Measurements from ENCODE around the gene ADD2.

The ADD2 gene

DNA sequence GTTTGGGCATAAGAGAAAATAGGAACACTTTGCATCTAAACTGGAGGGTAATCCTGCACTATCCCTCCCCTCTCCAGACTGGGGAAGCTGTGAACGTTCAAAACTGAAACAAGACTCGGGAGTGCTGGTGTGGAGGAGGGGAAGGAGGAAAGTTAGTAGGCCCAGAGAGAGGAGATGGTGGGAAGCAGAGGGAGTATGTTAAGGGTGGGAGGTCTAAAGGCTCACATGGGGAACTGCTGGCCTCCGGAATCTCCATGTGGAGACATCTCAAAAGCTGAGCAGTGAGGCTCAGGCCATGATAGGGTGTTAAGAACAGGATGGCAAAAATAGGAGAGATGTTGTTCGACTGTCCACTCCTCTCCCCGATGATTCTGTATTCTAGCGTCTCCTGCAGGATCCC is 47.9 kb downstream of the ADD2 start:
- in situ Hi-C loops (cut with MboI; ENCODE audit: low pct_unique_long_range_greater_than_20kb, low sequenced_read_pairs, unreplicated experiment): loop anchor here (25.0 kb wide), 1 partner anchor 108 kb away; no protein-coding TSS in a partner anchor
- no peak for DNase-seq (ENCODE audit: low spot score)
- TF ChIP-seq, protein P1, sequence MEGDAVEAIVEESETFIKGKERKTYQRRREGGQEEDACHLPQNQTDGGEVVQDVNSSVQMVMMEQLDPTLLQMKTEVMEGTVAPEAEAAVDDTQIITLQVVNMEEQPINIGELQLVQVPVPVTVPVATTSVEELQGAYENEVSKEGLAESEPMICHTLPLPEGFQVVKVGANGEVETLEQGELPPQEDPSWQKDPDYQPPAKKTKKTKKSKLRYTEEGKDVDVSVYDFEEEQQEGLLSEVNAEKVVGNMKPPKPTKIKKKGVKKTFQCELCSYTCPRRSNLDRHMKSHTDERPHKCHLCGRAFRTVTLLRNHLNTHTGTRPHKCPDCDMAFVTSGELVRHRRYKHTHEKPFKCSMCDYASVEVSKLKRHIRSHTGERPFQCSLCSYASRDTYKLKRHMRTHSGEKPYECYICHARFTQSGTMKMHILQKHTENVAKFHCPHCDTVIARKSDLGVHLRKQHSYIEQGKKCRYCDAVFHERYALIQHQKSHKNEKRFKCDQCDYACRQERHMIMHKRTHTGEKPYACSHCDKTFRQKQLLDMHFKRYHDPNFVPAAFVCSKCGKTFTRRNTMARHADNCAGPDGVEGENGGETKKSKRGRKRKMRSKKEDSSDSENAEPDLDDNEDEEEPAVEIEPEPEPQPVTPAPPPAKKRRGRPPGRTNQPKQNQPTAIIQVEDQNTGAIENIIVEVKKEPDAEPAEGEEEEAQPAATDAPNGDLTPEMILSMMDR (IDR thresholded peaks at IDR 0.05; ENCODE audit: extremely low read depth, insufficient read depth, missing control alignments): no peak

DNA sequence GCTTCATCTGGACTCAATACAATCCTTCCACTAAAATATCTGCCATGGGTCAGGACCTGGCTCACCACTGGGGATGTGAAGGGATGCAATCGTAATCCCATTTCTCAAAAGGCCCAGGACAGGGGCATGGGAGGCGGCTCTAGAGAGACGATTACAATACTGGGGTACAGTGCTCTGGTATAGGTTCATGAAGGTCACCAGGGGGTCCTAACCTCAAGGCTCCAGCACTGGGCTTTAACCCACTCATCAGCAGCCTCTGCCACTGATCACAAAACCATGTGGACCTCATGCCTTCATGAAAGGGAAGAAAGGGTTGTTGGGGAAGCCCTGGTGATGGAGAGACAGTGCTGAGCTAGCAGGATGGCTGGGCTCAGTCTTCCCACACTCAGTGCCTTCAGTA is 48.8 kb downstream of the ADD2 start:
- no peak for DNase-seq (ENCODE audit: low spot score)
- TF ChIP-seq, protein P1 (IDR thresholded peaks at IDR 0.05; ENCODE audit: extremely low read depth, insufficient read depth, missing control alignments): no peak
- in situ Hi-C loops (cut with MboI; ENCODE audit: low pct_unique_long_range_greater_than_20kb, low sequenced_read_pairs, unreplicated experiment): loop anchor here (25.0 kb wide), 1 partner anchor 107 kb away; no protein-coding TSS in a partner anchor

GRCh38 chr2:70718736-70719135 is 49.3 kb downstream of the ADD2 start:
- DNase-seq (ENCODE audit: low spot score): no peak
- TF ChIP-seq, protein P1 (IDR thresholded peaks at IDR 0.05; ENCODE audit: extremely low read depth, insufficient read depth, missing control alignments): no peak
- in situ Hi-C loops (cut with MboI; ENCODE audit: low pct_unique_long_range_greater_than_20kb, low sequenced_read_pairs, unreplicated experiment): loop anchor here (25.0 kb wide), 1 partner anchor 106 kb away; no protein-coding TSS in a partner anchor

DNA sequence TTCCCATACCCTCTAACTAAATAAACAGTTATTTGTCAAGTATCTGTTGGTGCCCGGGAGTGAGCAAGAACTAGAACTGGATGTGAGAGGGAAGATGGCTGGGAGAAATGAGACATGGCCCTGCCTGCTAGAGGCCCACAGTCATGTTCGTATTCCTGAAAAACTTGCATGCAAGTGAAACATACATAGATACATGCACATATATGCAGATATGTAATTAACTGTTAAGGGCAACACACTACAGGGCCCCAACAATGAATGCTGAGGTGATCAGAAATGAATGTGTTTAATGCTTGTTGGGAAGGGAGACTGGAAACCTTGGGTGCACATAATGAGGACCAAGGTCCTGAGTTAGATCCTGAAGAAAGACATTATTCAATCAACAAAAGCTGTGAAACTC is 49.8 kb downstream of the ADD2 start:
- DNase-seq (ENCODE audit: low spot score): no peak
- TF ChIP-seq, protein P1 (IDR thresholded peaks at IDR 0.05; ENCODE audit: extremely low read depth, insufficient read depth, missing control alignments): no peak
- in situ Hi-C loops (cut with MboI; ENCODE audit: low pct_unique_long_range_greater_than_20kb, low sequenced_read_pairs, unreplicated experiment): loop anchor here (25.0 kb wide), 1 partner anchor 106 kb away; no protein-coding TSS in a partner anchor

DNA sequence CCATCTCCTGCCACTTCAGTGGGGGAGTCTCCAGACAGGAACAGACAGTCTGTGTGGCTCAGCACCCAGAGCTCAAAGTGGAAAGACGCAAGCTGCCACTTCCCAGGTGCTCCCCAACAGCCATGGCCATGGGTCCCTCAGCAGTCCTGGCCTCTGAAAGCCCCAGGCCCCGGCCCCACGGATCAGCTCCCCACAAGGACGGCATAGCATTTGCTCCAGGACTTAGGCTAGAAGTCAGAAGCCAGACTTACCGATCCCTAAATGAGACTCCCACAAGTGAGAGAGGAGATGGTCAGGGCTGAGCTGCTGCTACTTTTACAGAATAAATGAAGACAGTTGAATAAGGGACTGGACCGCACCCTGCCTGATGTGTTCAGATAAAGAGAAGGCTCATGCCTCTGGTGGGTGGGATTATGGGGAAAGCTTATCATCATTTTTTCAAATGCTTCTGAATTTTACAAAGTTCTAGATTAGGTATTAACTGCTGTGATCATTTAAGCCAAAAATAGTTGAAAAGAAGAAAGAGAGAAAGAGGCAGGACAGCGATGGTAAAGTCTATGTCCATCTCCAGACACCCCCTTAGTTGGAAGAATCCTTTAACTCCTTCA is 50.5 kb downstream of the ADD2 start:
- in situ Hi-C loops (cut with MboI; ENCODE audit: low pct_unique_long_range_greater_than_20kb, low sequenced_read_pairs, unreplicated experiment): loop anchor here (25.0 kb wide), 1 partner anchor 105 kb away; no protein-coding TSS in a partner anchor
- TF ChIP-seq, protein P1 (IDR thresholded peaks at IDR 0.05; ENCODE audit: extremely low read depth, insufficient read depth, missing control alignments): no peak
- DNase-seq (ENCODE audit: low spot score): no peak

GRCh38 chr2:70716951-70717350 is 51.0 kb downstream of the ADD2 start:
- in situ Hi-C loops (cut with MboI; ENCODE audit: low pct_unique_long_range_greater_than_20kb, low sequenced_read_pairs, unreplicated experiment): loop anchor here (25.0 kb wide), 1 partner anchor 105 kb away; no protein-coding TSS in a partner anchor
- no peak for DNase-seq (ENCODE audit: low spot score)

More at GRCh38 chr2:70716951-70717350, 51.0 kb downstream of the ADD2 start:
- TF ChIP-seq, protein P1 (IDR thresholded peaks at IDR 0.05; ENCODE audit: extremely low read depth, insufficient read depth, missing control alignments): no peak
